ENCODE data around the gene MTG2. TPM values are rescaled to one million over a fixed set of nuclear protein-coding genes. Genes with fewer than 3 reads are reported as not detected.

Gene MTG2
- polyA plus RNA-seq, 1 of the 3 experiments (the other 2 are of a cell fraction): 42.9 TPM

DNA sequence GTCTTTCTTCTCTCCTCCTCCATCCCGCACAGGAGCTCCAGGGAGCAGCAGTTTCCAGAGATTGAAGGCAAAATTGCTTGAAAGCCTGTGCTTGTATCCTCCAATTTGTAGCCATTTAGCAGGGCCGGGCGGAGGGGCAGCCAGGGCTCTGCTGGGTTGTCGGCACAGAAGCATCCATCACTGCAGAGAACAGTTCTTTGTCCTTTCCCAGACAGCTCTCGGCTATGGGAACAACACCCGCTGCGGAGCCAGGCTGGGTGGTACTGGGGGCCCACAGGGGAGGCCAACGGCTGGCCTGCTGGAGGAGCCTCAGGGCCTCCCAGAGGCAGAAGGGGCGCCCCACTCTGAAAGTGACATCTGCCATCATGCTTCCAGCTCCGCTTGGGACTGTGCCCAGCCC lies 29.5 kb downstream of the MTG2 start:
- Histone ChIP-seq H3K27ac (ENCODE audit: low read depth in 2 of 2, low read length in 1 of 2) (no peak overlapping the region), H3K27me3 (ENCODE audit: insufficient read depth) (0 out of 2 replicates have a peak, but pooled peaks cover 2% of the 10 kb centered on the region), H3K9me3 (no peaks in the 10 kb centered on the region), H2AFZ (ENCODE audit: low read depth) (no peak overlapping the region), H3K9me2 (no peaks in the 10 kb centered on the region), H3K4me3 (ENCODE audit: low read depth in 2 of 2, low read length in 1 of 2) (no peak overlapping the region), H3K9ac (no peak overlapping the region), H3K36me3 (replicated peaks in 1 of 2; ENCODE audit: control insufficient read depth in 1 of 2, insufficient read depth in 2 of 2, low read length in 1 of 2) (no peaks in the 10 kb centered on the region), H3K79me2 (ENCODE audit: insufficient read depth) (no peaks in the 10 kb centered on the region), H3K4me1 (ENCODE audit: control insufficient read depth in 1 of 2, insufficient read depth in 2 of 2, low read depth in 1 of 2, low read length in 1 of 2) (peaks cover 0 to 7% of the 10 kb centered on the region in 2 experiments; a peak in 1 of 4 replicates), H4K20me1 (ENCODE audit: insufficient read depth) (no peaks in the 10 kb centered on the region), H3K4me2 (no peak overlapping the region), H3F3A (replicated peaks; ENCODE audit: insufficient read depth) (no peaks in the 10 kb centered on the region)
- DNase-seq: peak; percentile 48
- WGBS (ENCODE audit: low lambda C conversion rate): 50% methylated on average over 6 of the region's 10 CpGs
- ChIA-PET POLR2A (no interaction called here), CTCF (interaction anchor here (0.8 to 1.0 kb wide), 2 partner anchors 17 to 106 kb away, joined by 3 to 4 read pairs; no protein-coding TSS in a partner anchor)
- TF ChIP-seq ELF1 (IDR thresholded peaks at IDR 0.05) (no peak), CHD2 (IDR thresholded peaks at IDR 0.05; ENCODE audit: low read length, partially characterized antibody) (no peak), NRF1 (IDR thresholded peaks at IDR 0.05; ENCODE audit: low read depth, low read length) (no peak), EZH2phosphoT487 (IDR thresholded peaks at IDR 0.05; ENCODE audit: borderline replicate concordance, low read depth) (no peak), SMC3 (IDR thresholded peaks at IDR 0.05; ENCODE audit: low read depth, low read length) (no peak), RXRA (IDR thresholded peaks at IDR 0.05; ENCODE audit: borderline replicate concordance, low read depth) (no peak), FOXM1 (IDR thresholded peaks at IDR 0.05; ENCODE audit: low read depth) (no peak)
- TF ChIP-seq, protein P1, sequence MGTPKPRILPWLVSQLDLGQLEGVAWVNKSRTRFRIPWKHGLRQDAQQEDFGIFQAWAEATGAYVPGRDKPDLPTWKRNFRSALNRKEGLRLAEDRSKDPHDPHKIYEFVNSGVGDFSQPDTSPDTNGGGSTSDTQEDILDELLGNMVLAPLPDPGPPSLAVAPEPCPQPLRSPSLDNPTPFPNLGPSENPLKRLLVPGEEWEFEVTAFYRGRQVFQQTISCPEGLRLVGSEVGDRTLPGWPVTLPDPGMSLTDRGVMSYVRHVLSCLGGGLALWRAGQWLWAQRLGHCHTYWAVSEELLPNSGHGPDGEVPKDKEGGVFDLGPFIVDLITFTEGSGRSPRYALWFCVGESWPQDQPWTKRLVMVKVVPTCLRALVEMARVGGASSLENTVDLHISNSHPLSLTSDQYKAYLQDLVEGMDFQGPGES (IDR thresholded peaks at IDR 0.05; ENCODE audit: low read depth, low read length): no peak
- TF ChIP-seq, protein P2, sequence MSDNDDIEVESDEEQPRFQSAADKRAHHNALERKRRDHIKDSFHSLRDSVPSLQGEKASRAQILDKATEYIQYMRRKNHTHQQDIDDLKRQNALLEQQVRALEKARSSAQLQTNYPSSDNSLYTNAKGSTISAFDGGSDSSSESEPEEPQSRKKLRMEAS (IDR thresholded peaks at IDR 0.05; ENCODE audit: low read depth): no peak

DNA sequence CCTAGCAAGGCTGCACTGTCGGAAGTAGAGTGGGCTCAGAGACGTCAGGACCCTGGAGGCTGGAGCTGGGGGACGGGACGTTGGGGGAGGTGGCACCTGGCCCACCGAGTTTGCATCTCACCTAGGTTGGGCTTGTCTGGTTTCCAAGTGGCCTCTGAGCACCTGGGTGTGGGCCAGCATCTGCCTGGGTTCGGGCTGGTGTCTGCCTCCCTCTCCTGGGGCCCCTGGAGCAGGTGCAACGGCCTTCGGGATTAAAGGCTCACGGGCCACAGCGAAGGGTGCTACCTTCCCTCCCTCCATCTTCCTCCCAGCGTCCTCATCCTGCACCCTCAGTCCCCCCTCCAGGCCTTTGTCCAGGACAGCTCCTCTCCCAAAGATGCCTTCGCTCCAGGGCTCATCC lies 31.2 kb downstream of the MTG2 start:
- H3K27me3 ChIP-seq (ENCODE audit: insufficient read depth): 0 out of 2 replicates have a peak, but pooled peaks cover 15% of the 10 kb centered on the region
- H3F3A ChIP-seq (replicated peaks; ENCODE audit: insufficient read depth): no peaks in the 10 kb centered on the region
- H3K27ac ChIP-seq (ENCODE audit: low read depth in 2 of 2, low read length in 1 of 2): no peak overlapping the region
- no peaks in the 10 kb centered on the region for H3K9me3 ChIP-seq
- no peak for DNase-seq
- H4K20me1 ChIP-seq (ENCODE audit: insufficient read depth): no peaks in the 10 kb centered on the region
- no peak overlapping the region for H3K4me2 ChIP-seq
- peaks cover 0 to 14% of the 10 kb centered on the region in 2 experiments; a peak in 1 of 4 replicates for H3K4me1 ChIP-seq (ENCODE audit: control insufficient read depth in 1 of 2, insufficient read depth in 2 of 2, low read depth in 1 of 2, low read length in 1 of 2)
- H3K9ac ChIP-seq: no peak overlapping the region
- ChIA-PET POLR2A (no interaction called here), CTCF (no interaction called here)
- no peaks in the 10 kb centered on the region for H3K79me2 ChIP-seq (ENCODE audit: insufficient read depth)
- H3K9me2 ChIP-seq: no peaks in the 10 kb centered on the region
- 50% methylated on average over 4 of the region's 12 CpGs for WGBS (ENCODE audit: low lambda C conversion rate)
- no peak overlapping the region for H2AFZ ChIP-seq (ENCODE audit: low read depth)
- H3K4me3 ChIP-seq (ENCODE audit: low read depth in 2 of 2, low read length in 1 of 2): no peak overlapping the region
- TF ChIP-seq, protein P3, sequence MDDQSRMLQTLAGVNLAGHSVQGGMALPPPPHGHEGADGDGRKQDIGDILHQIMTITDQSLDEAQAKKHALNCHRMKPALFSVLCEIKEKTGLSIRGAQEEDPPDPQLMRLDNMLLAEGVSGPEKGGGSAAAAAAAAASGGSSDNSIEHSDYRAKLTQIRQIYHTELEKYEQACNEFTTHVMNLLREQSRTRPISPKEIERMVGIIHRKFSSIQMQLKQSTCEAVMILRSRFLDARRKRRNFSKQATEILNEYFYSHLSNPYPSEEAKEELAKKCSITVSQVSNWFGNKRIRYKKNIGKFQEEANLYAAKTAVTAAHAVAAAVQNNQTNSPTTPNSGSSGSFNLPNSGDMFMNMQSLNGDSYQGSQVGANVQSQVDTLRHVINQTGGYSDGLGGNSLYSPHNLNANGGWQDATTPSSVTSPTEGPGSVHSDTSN (IDR thresholded peaks at IDR 0.05): no peak
- no peak for TF ChIP-seq RXRA (IDR thresholded peaks at IDR 0.05; ENCODE audit: borderline replicate concordance, low read depth)
- TF ChIP-seq JUND (IDR thresholded peaks at IDR 0.05): no peak
- TF ChIP-seq MXI1 (IDR thresholded peaks at IDR 0.05; ENCODE audit: low read depth, low read length): no peak
- TF ChIP-seq FOXM1 (IDR thresholded peaks at IDR 0.05; ENCODE audit: low read depth): no peak
- H3K36me3 ChIP-seq (replicated peaks in 1 of 2; ENCODE audit: control insufficient read depth in 1 of 2, insufficient read depth in 2 of 2, low read length in 1 of 2): no peaks in the 10 kb centered on the region
